SK-N-SH (cell line): ENCODE measurements around the gene LCNL1. TPM values are rescaled to one million over a fixed set of nuclear protein-coding genes. Genes with fewer than 3 reads are reported as not detected.

Experiments used
- CTCF ChIA-PET: fragments of 300-600, 350-600 bp; formaldehyde crosslinking; extraction: SDS; loops from one replicate; lab custom pipeline; 2021; lab: Yijun Ruan, JAX
- POLR2A ChIA-PET: fragments of 350-600 bp; sonication (Branson Sonifier 250); formaldehyde crosslinking; extraction: SDS; loops from one replicate; lab custom pipeline; 2020; ENCODE audit warnings: antibody characterized with exemption, inconsistent platforms; lab: Yijun Ruan, JAX
- DNase-seq: peaks from one replicate; pipeline ENCODE4 v3.0.0; 2012
- H2AFZ ChIP-seq: fragments of 200-600 bp; sonication (generic); 2 replicates; pipeline ENCODE4 v1.8.1; 2016; ENCODE audit warnings: antibody characterized with exemption, mild to moderate bottlenecking, low read depth
- H3F3A ChIP-seq: fragments of 200-600 bp; sonication (generic); replicated peaks from 2 replicates; pipeline ENCODE3; 2016; ENCODE audit warnings: antibody characterized with exemption, mild to moderate bottlenecking; ENCODE audit not compliant: insufficient read depth
- H3K27ac ChIP-seq, 2 experiments: fragments of 200-500 bp in 1 of 2; fragments of 200-600 bp in 1 of 2; sonication (Bioruptor generic) in 1 of 2; sonication (generic), shearing (Covaris generic) in 1 of 2; 2 replicates each; pipeline versions ENCODE4 v1.5.1 to v1.6.1; 2014 to 2016; ENCODE audit warnings: low read depth in 2 of 2, inconsistent platforms in 1 of 2, low read length in 1 of 2, mild to moderate bottlenecking in 1 of 2, mixed read lengths in 1 of 2
- H3K27me3 ChIP-seq: fragments of 200-600 bp; sonication (generic), shearing (Covaris generic); 2 replicates; pipeline ENCODE4 v1.6.1; 2016; ENCODE audit warnings: mixed run types; ENCODE audit not compliant: insufficient read depth
- H3K36me3 ChIP-seq, 2 experiments: fragments of 200-500 bp in 1 of 2; fragments of 200-600 bp in 1 of 2; sonication (Bioruptor generic) in 1 of 2; sonication (generic) in 1 of 2; replicated peaks in 1 of 2; 2 replicates each; pipeline versions ENCODE3 to v1.5.1; 2014 to 2016; ENCODE audit warnings: low read length in 1 of 2, mild to moderate bottlenecking in 1 of 2; ENCODE audit not compliant: insufficient read depth in 2 of 2, control insufficient read depth in 1 of 2
- H3K4me1 ChIP-seq, 2 experiments: fragments of 200-500 bp in 1 of 2; fragments of 200-600 bp in 1 of 2; sonication (Bioruptor generic) in 1 of 2; sonication (generic), shearing (Covaris generic) in 1 of 2; 2 replicates each; pipeline versions ENCODE4 v1.5.1 to v1.6.1; 2014 to 2016; ENCODE audit warnings: low read depth in 1 of 2, low read length in 1 of 2, mixed run types in 1 of 2; ENCODE audit not compliant: insufficient read depth in 2 of 2, control insufficient read depth in 1 of 2
- H3K4me2 ChIP-seq: fragments of 200-600 bp; sonication (generic), shearing (Covaris generic); 2 replicates; pipeline ENCODE4 v1.6.1; 2017; ENCODE audit warnings: mixed run types
- H3K4me3 ChIP-seq, 2 experiments: fragments of 200-500 bp in 1 of 2; fragments of 200-600 bp in 1 of 2; sonication (Bioruptor generic) in 1 of 2; sonication (generic), shearing (Covaris generic) in 1 of 2; 2 replicates each; pipeline versions ENCODE4 v1.5.1 to v1.8.1; 2014 to 2016; ENCODE audit warnings: low read depth in 2 of 2, inconsistent platforms in 1 of 2, low read length in 1 of 2, mild to moderate bottlenecking in 1 of 2, mixed read lengths in 1 of 2, moderate library complexity in 1 of 2
- H3K79me2 ChIP-seq: fragments of 200-600 bp; sonication (generic); 2 replicates; pipeline ENCODE4 v1.8.1; 2017; ENCODE audit warnings: mild to moderate bottlenecking; ENCODE audit not compliant: insufficient read depth
- H3K9ac ChIP-seq: fragments of 200-600 bp; sonication (generic); 2 replicates; pipeline ENCODE4 v1.6.1; 2017; ENCODE audit warnings: mixed run types
- H3K9me2 ChIP-seq: fragments of 200-600 bp; sonication (generic); 2 replicates; pipeline ENCODE4 v1.6.1; 2017; ENCODE audit warnings: mixed run types
- H3K9me3 ChIP-seq: fragments of 200-600 bp; sonication (generic); 2 replicates; pipeline ENCODE4 v1.6.1; 2017; ENCODE audit warnings: mixed run types, mild to moderate bottlenecking, moderate library complexity
- H4K20me1 ChIP-seq: fragments of 200-600 bp; sonication (generic); 2 replicates; pipeline ENCODE4 v1.6.1; 2017; ENCODE audit warnings: mild to moderate bottlenecking, mixed run types; ENCODE audit not compliant: insufficient read depth
- CHD2 ChIP-seq: fragments of 150-350 bp; IDR thresholded peaks from 2 replicates; pipeline ENCODE4 v1.6.1; 2018; ENCODE audit warnings: low read length; ENCODE audit not compliant: partially characterized antibody
- ELF1 ChIP-seq: IDR thresholded peaks from 2 replicates; pipeline ENCODE4 v1.4.0; 2012
- EZH2phosphoT487 ChIP-seq: fragments of 200-600 bp; sonication (generic); IDR thresholded peaks from 2 replicates; pipeline ENCODE4 v1.6.1; 2017; ENCODE audit warnings: low read depth, mixed run types, mild to moderate bottlenecking, antibody characterized with exemption, moderate library complexity, borderline replicate concordance
- FOSL2 ChIP-seq: IDR thresholded peaks from 2 replicates; pipeline ENCODE4 v1.4.0; 2012; ENCODE audit warnings: low read depth, mild to moderate bottlenecking, moderate library complexity, borderline replicate concordance
- FOXJ3 ChIP-seq: sonication (generic); formaldehyde crosslinking; IDR thresholded peaks from 2 replicates; pipeline ENCODE4 v1.5.1; 2020; ENCODE audit warnings: mild to moderate bottlenecking, missing genetic modification reagents
- FOXM1 ChIP-seq: IDR thresholded peaks from 2 replicates; pipeline ENCODE4 v1.4.0; 2012; ENCODE audit warnings: low read depth, mild to moderate bottlenecking
- GABPA ChIP-seq: IDR thresholded peaks from 2 replicates; pipeline ENCODE4 v1.4.0; 2012; ENCODE audit warnings: low read depth, mild to moderate bottlenecking
- GATA2 ChIP-seq: sonication (generic); formaldehyde crosslinking; IDR thresholded peaks from 2 replicates; pipeline ENCODE4 v1.5.0; 2020; ENCODE audit warnings: mild to moderate bottlenecking, missing genetic modification reagents
- JUND ChIP-seq: IDR thresholded peaks from 2 replicates; pipeline ENCODE4 v1.4.0; 2012
- MAX ChIP-seq: IDR thresholded peaks from 2 replicates; pipeline ENCODE4 v1.4.0; 2012; ENCODE audit warnings: low read depth
- MEF2A ChIP-seq: IDR thresholded peaks from 2 replicates; pipeline ENCODE4 v1.4.0; 2012; ENCODE audit warnings: low read depth, borderline replicate concordance
- RAD21 ChIP-seq: IDR thresholded peaks from 2 replicates; pipeline ENCODE4 v1.6.1; 2012; ENCODE audit warnings: mild to moderate bottlenecking, low read length
- RCOR1 ChIP-seq: fragments of 150-350 bp; IDR thresholded peaks from 2 replicates; pipeline ENCODE4 v1.6.1; 2017; ENCODE audit warnings: antibody characterized with exemption, low read length
- REST ChIP-seq: IDR thresholded peaks from 2 replicates; pipeline ENCODE4 v1.6.1; 2012; ENCODE audit warnings: mild to moderate bottlenecking, low read depth, low read length, moderate library complexity
- RXRA ChIP-seq: IDR thresholded peaks from 2 replicates; pipeline ENCODE4 v1.4.0; 2012; ENCODE audit warnings: low read depth, mild to moderate bottlenecking, borderline replicate concordance
- SIN3A ChIP-seq: IDR thresholded peaks from 2 replicates; pipeline ENCODE4 v1.6.1; 2012; ENCODE audit warnings: low read depth, mild to moderate bottlenecking, low read length, moderate library complexity, borderline replicate concordance
- USF1 ChIP-seq: IDR thresholded peaks from 2 replicates; pipeline ENCODE4 v1.4.0; 2012; ENCODE audit warnings: low read depth, borderline replicate concordance
- USF2 ChIP-seq: fragments of 150-350 bp; IDR thresholded peaks from 2 replicates; pipeline ENCODE4 v1.6.1; 2017; ENCODE audit warnings: antibody characterized with exemption, low read length, low read depth, borderline replicate concordance
- ZBTB33 ChIP-seq: IDR thresholded peaks from 2 replicates; pipeline ENCODE4 v1.4.0; 2012; ENCODE audit warnings: low read depth, borderline replicate concordance
- WGBS: methylation state at CpG from one replicate; pipeline ENCODE4 v1.1.6; 2017; ENCODE audit warnings: low lambda C conversion rate; 5-methylcytosine and 5-hydroxymethylcytosine counted together
- polyA plus RNA-seq, 3 experiments: library from polyadenylated mRNA; depleted of rRNA; stranded (reverse); fragments of >200 nt; gene quantifications; 2 replicates each; pipeline ENCODE4 v1.2.3, GENCODE V29; 2012

LCNL1 gene
- polyA plus RNA-seq, 1 of the 3 experiments (the other 2 are of a cell fraction), result not detected

- H4K20me1 ChIP-seq, result no peaks in the 10 kb centered on the region
- no peak overlapping the region for H3K27ac ChIP-seq
- no peaks in the 10 kb centered on the region for H3K79me2 ChIP-seq
- H3F3A ChIP-seq, result no peaks in the 10 kb centered on the region
- no peaks in the 10 kb centered on the region for H3K9me2 ChIP-seq
- no peak for DNase-seq
- H3K9me3 ChIP-seq, result no peaks in the 10 kb centered on the region
- no peak overlapping the region for H3K9ac ChIP-seq
- CTCF ChIA-PET, result interaction anchor here (1.0 to 3.1 kb wide), 4 partner anchors 17 to 26 kb away, joined by 3 to 16 read pairs (median 6); partner anchors contain the start of genes ABCA2 and PAXX
- no peak for TF ChIP-seq JUND
- no peak for TF ChIP-seq ZBTB33
- TF ChIP-seq CHD2, result no peak
- TF ChIP-seq MEF2A, result no peak
- TF ChIP-seq FOXJ3 (CRISPR knock-in tag), result no peak
- TF ChIP-seq ELF1, result no peak
- TF ChIP-seq RCOR1, result no peak
- no peak for TF ChIP-seq REST
- no peak for TF ChIP-seq SIN3A
- TF ChIP-seq RAD21, result no peak
- TF ChIP-seq FOSL2, result no peak
- no peak for TF ChIP-seq FOXM1
- TF ChIP-seq USF1, result no peak
- TF ChIP-seq MAX, result no peak
- TF ChIP-seq EZH2phosphoT487, result no peak
- no peak for TF ChIP-seq GABPA
- TF ChIP-seq USF2, result no peak
- no peak for TF ChIP-seq RXRA
- TF ChIP-seq GATA2 (CRISPR knock-in tag), result no peak
- TF ChIP-seq, all 33 proteins: peak for 0
- 98% methylated on average over 10 of the region's 18 CpGs for WGBS
- Histone ChIP-seq H2AFZ (no peak overlapping the region), H3K27me3 (no peaks in the 10 kb centered on the region), H3K4me3 (no peak overlapping the region), H3K4me1 (no peaks in the 10 kb centered on the region), H3K36me3 (peaks cover 0 to 10% of the 10 kb centered on the region in 2 experiments), H3K4me2 (no peak overlapping the region)
- POLR2A ChIA-PET, result interaction anchor here (0.5 kb wide), 1 partner anchor 9 kb away, joined by 3 read pairs; no protein-coding TSS in a partner anchor
These were observed 26.4 kb downstream of the LCNL1 start for GRCh38 chr9:137009217-137009616.
